PFSK-1 (cell line): ENCODE measurements around the gene EFCAB5.

Experiments used
- FOXP2 ChIP-seq: optimal IDR thresholded peaks from 2 replicates; pipeline ENCODE3; 2011; ENCODE audit warnings: borderline replicate concordance, control low read depth, inconsistent platforms; ENCODE audit not compliant: insufficient read depth; ENCODE audit errors: extremely low read length, extremely low read depth
- POLR2AphosphoS5 ChIP-seq: IDR thresholded peaks from 2 replicates; pipeline ENCODE4 v1.6.1; 2012; ENCODE audit warnings: low read depth, mild to moderate bottlenecking, control low read depth, low read length, moderate library complexity
- REST ChIP-seq, 2 experiments: IDR thresholded peaks; 2 replicates each; pipeline versions ENCODE4 v1.6.1 to v1.8.0; 2011 to 2012; ENCODE audit warnings: low read depth in 2 of 2, low read length in 2 of 2, control low read depth in 1 of 2, inconsistent platforms in 1 of 2, mild to moderate bottlenecking in 1 of 2, moderate library complexity in 1 of 2; ENCODE audit not compliant: insufficient read depth in 1 of 2
- SIN3A ChIP-seq: IDR thresholded peaks from 2 replicates; pipeline ENCODE4 v1.6.1; 2012; ENCODE audit warnings: mild to moderate bottlenecking, low read length, moderate library complexity, borderline replicate concordance; ENCODE audit not compliant: insufficient read depth
- TAF1 ChIP-seq: IDR thresholded peaks from 2 replicates; pipeline ENCODE4 v1.6.1; 2012; ENCODE audit warnings: low read length, control low read depth, borderline replicate concordance; ENCODE audit not compliant: insufficient read depth

EFCAB5 gene

GRCh38 chr17:30137158-30137557 lies 195.7 kb downstream of the EFCAB5 start:
- TF ChIP-seq POLR2AphosphoS5, result no peak
- no peak for TF ChIP-seq FOXP2
- TF ChIP-seq SIN3A, result no peak
- no peak for TF ChIP-seq REST (IDR thresholded peaks at IDR 0.05; ENCODE audit: insufficient read depth in 1 of 2, low read depth in 2 of 2, low read length in 2 of 2)
- no peak for TF ChIP-seq TAF1

- no peak for TF ChIP-seq FOXP2
- no peak for TF ChIP-seq TAF1
- TF ChIP-seq SIN3A, result no peak
- TF ChIP-seq REST (IDR thresholded peaks at IDR 0.05; ENCODE audit: insufficient read depth in 1 of 2, low read depth in 2 of 2, low read length in 2 of 2), result no peak
- TF ChIP-seq POLR2AphosphoS5, result no peak
Measured at GRCh38 chr17:30148376-30148775, 206.9 kb downstream of the EFCAB5 start.

- no peak for TF ChIP-seq POLR2AphosphoS5
- no peak for TF ChIP-seq FOXP2
- no peak for TF ChIP-seq REST (IDR thresholded peaks at IDR 0.05; ENCODE audit: insufficient read depth in 1 of 2, low read depth in 2 of 2, low read length in 2 of 2)
- no peak for TF ChIP-seq SIN3A
- no peak for TF ChIP-seq TAF1
Measured at GRCh38 chr17:30151471-30151870, 210.0 kb downstream of the EFCAB5 start.

- TF ChIP-seq FOXP2 (no peak), TAF1 (no peak), SIN3A (no peak), REST (IDR thresholded peaks at IDR 0.05; ENCODE audit: insufficient read depth in 1 of 2, low read depth in 2 of 2, low read length in 2 of 2) (no peak), POLR2AphosphoS5 (no peak)
Measured at GRCh38 chr17:30153463-30153862, 212.0 kb downstream of the EFCAB5 start.

- TF ChIP-seq TAF1 (no peak), SIN3A (no peak), REST (IDR thresholded peaks at IDR 0.05; ENCODE audit: insufficient read depth in 1 of 2, low read depth in 2 of 2, low read length in 2 of 2) (no peak), POLR2AphosphoS5 (no peak), FOXP2 (no peak)
Measured at GRCh38 chr17:30155389-30155788, 214.0 kb downstream of the EFCAB5 start.
